ENCODE data around the gene KAZN. TPM values are rescaled to one million over a fixed set of nuclear protein-coding genes. Genes with fewer than 3 reads are reported as not detected.

Gene KAZN
- polyA plus RNA-seq, 1 of the 3 experiments (the other 2 are of a cell fraction): 6.8 TPM

DNA sequence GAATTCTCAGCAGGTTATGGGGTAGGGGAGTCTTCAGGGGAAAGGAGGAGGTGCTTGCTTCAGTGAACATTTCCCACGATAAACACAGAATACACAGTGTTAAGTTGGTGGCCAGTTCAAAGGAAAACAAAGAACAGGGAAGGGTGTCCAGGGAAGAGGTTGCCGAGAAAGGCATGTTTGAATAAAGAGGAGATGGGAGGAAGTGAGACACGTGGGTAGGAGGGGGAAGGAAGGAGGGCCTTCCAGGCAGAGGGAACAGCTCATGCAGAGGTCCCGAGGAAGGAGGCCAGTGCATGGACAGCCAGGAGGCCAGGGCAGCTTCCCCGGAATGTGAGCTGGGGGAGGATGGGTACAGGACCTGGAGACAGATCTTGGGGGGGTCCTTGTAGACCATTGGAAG is 424.7 kb downstream of the KAZN start (continued):
- TF ChIP-seq REST (IDR thresholded peaks at IDR 0.05; ENCODE audit: low read depth, low read length) (no peak), SIN3A (IDR thresholded peaks at IDR 0.05; ENCODE audit: borderline replicate concordance, low read depth, low read length) (no peak), POLR2AphosphoS5 (IDR thresholded peaks at IDR 0.05; ENCODE audit: low read depth, low read length) (no peak), TAF1 (IDR thresholded peaks at IDR 0.05; ENCODE audit: borderline replicate concordance, low read depth, low read length) (no peak), MAX (IDR thresholded peaks at IDR 0.05; ENCODE audit: low read depth) (no peak), NFIC (IDR thresholded peaks at IDR 0.05; ENCODE audit: borderline replicate concordance) (no peak)

GRCh38 chr1:15023976-15024375 is 425.5 kb downstream of the KAZN start:
- Histone ChIP-seq H3K4me1 (ENCODE audit: control insufficient read depth in 1 of 2, insufficient read depth in 2 of 2, low read depth in 1 of 2, low read length in 1 of 2) (no peaks in the 10 kb centered on the region), H3K27me3 (ENCODE audit: insufficient read depth) (no peaks in the 10 kb centered on the region), H3K4me2 (no peak overlapping the region), H3K4me3 (ENCODE audit: low read depth in 2 of 2, low read length in 1 of 2) (no peak overlapping the region), H2AFZ (ENCODE audit: low read depth) (no peak overlapping the region), H4K20me1 (ENCODE audit: insufficient read depth) (peaks cover 8% of the 10 kb centered on the region; the same call in 1 of the 2 replicates), H3K79me2 (ENCODE audit: insufficient read depth) (peaks cover 15% of the 10 kb centered on the region; the same call in 1 of the 2 replicates), H3F3A (replicated peaks; ENCODE audit: insufficient read depth) (peaks cover 3% of the 10 kb centered on the region), H3K27ac (ENCODE audit: low read depth in 2 of 2, low read length in 1 of 2) (no peak overlapping the region), H3K9me3 (no peaks in the 10 kb centered on the region), H3K9ac (no peak overlapping the region), H3K9me2 (no peaks in the 10 kb centered on the region), H3K36me3 (replicated peaks in 1 of 2; ENCODE audit: control insufficient read depth in 1 of 2, insufficient read depth in 2 of 2, low read length in 1 of 2) (no peaks in the 10 kb centered on the region)
- ChIA-PET CTCF (interaction anchor here (1.6 kb wide), 1 partner anchor 14 kb away, joined by 5 read pairs; no protein-coding TSS in a partner anchor), POLR2A (no interaction called here)
- 99% methylated on average over 8 of the region's 8 CpGs for WGBS (ENCODE audit: low lambda C conversion rate)
- no peak for DNase-seq
- TF ChIP-seq, protein P1, sequence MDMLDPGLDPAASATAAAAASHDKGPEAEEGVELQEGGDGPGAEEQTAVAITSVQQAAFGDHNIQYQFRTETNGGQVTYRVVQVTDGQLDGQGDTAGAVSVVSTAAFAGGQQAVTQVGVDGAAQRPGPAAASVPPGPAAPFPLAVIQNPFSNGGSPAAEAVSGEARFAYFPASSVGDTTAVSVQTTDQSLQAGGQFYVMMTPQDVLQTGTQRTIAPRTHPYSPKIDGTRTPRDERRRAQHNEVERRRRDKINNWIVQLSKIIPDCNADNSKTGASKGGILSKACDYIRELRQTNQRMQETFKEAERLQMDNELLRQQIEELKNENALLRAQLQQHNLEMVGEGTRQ (IDR thresholded peaks at IDR 0.05; ENCODE audit: borderline replicate concordance, low read depth, low read length): no peak
- TF ChIP-seq MEF2A (IDR thresholded peaks at IDR 0.05; ENCODE audit: borderline replicate concordance, low read depth) (no peak), MAX (IDR thresholded peaks at IDR 0.05; ENCODE audit: low read depth) (no peak), FOSL2 (IDR thresholded peaks at IDR 0.05; ENCODE audit: borderline replicate concordance, low read depth) (no peak), IRF3 (IDR thresholded peaks at IDR 0.05; ENCODE audit: low read depth, low read length) (no peak), ELF1 (IDR thresholded peaks at IDR 0.05) (no peak), RCOR1 (IDR thresholded peaks at IDR 0.05; ENCODE audit: low read length) (no peak), POLR2AphosphoS5 (IDR thresholded peaks at IDR 0.05; ENCODE audit: low read depth, low read length) (no peak), RFX5 (IDR thresholded peaks at IDR 0.05; ENCODE audit: low read length) (no peak), RXRA (IDR thresholded peaks at IDR 0.05; ENCODE audit: borderline replicate concordance, low read depth) (no peak), GATA2 (CRISPR knock-in tag; IDR thresholded peaks at IDR 0.05) (no peak), PBX3 (IDR thresholded peaks at IDR 0.05) (no peak), TAF1 (IDR thresholded peaks at IDR 0.05; ENCODE audit: borderline replicate concordance, low read depth, low read length) (no peak), JUND (IDR thresholded peaks at IDR 0.05) (no peak), GABPA (IDR thresholded peaks at IDR 0.05; ENCODE audit: low read depth) (no peak), EZH2phosphoT487 (IDR thresholded peaks at IDR 0.05; ENCODE audit: borderline replicate concordance, low read depth) (no peak), NRF1 (IDR thresholded peaks at IDR 0.05; ENCODE audit: low read depth, low read length) (no peak), ZBTB33 (IDR thresholded peaks at IDR 0.05; ENCODE audit: borderline replicate concordance, low read depth) (no peak)
- TF ChIP-seq, protein P2, sequence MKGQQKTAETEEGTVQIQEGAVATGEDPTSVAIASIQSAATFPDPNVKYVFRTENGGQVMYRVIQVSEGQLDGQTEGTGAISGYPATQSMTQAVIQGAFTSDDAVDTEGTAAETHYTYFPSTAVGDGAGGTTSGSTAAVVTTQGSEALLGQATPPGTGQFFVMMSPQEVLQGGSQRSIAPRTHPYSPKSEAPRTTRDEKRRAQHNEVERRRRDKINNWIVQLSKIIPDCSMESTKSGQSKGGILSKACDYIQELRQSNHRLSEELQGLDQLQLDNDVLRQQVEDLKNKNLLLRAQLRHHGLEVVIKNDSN (IDR thresholded peaks at IDR 0.05; ENCODE audit: borderline replicate concordance, low read depth): no peak
